Measurements from ENCODE around the gene GREB1L.

DNA sequence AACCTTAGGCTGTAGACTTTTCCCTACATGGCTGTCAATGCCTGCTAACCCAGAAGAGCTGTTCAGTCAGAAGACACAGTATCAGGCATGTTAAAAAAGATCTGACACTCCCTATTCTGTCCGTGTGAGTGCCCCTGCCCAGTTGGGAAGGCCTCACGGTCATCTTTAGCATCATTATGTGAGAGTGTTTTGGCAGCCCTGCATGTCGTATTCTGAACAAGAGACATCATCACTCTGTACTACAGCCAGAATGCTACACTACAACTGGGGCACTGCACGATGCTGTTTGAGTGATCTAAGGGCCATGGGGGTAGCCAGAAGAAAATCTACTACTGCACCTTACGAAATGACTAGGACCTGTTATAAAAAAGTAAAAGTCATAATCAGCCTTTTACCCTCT lies 67.2 kb downstream of the GREB1L start:
- TF ChIP-seq, protein P1, sequence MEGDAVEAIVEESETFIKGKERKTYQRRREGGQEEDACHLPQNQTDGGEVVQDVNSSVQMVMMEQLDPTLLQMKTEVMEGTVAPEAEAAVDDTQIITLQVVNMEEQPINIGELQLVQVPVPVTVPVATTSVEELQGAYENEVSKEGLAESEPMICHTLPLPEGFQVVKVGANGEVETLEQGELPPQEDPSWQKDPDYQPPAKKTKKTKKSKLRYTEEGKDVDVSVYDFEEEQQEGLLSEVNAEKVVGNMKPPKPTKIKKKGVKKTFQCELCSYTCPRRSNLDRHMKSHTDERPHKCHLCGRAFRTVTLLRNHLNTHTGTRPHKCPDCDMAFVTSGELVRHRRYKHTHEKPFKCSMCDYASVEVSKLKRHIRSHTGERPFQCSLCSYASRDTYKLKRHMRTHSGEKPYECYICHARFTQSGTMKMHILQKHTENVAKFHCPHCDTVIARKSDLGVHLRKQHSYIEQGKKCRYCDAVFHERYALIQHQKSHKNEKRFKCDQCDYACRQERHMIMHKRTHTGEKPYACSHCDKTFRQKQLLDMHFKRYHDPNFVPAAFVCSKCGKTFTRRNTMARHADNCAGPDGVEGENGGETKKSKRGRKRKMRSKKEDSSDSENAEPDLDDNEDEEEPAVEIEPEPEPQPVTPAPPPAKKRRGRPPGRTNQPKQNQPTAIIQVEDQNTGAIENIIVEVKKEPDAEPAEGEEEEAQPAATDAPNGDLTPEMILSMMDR (IDR thresholded peaks at IDR 0.05), result no peak
- TF ChIP-seq EP300 (IDR thresholded peaks at IDR 0.05), result no peak

Measured in tibial nerve (tissue), 4 donors.